K562 (cell line): ENCODE results near the gene ABLIM1. TPM values are rescaled to one million over a fixed set of nuclear protein-coding genes. Genes with fewer than 3 reads are reported as not detected.

Experiments used
- ATAC-seq: fragments of 200-7000 bp; cut with Tn5 transposase; 3 replicates; pipeline ENCODE4 v1.9.1; 2020; ENCODE audit warnings: moderate library complexity
- BruUV-seq: library from RNA; stranded (reverse); fragments of 400-500 nt; replicated peaks from 2 replicates; lab custom pipeline; 2021; lab: Mats Ljungman, UMichigan
- CTCF ChIA-PET: fragments of 300-600 bp; formaldehyde crosslinking; extraction: SDS; loops from one replicate; lab custom pipeline; 2021; ENCODE audit warnings: low intra/inter-chr PET ratio; lab: Yijun Ruan, JAX
- POLR2A ChIA-PET: fragments of 300-600, 350-650 bp; sonication (Branson Sonifier 250); formaldehyde crosslinking; extraction: SDS; loops from one replicate; lab custom pipeline; 2021; ENCODE audit warnings: antibody characterized with exemption, inconsistent platforms; lab: Yijun Ruan, JAX
- DNase-seq, 4 experiments: peaks; one replicate each; pipeline versions ENCODE4 v3.0.0 to v3.0.0-alpha.2; 2011 to 2018; ENCODE audit warnings: low spot score in 3 of 4, mixed read lengths in 3 of 4; ENCODE audit errors: extremely low read depth in 1 of 4
- FAIRE-seq: peaks from 2 replicates; lab custom pipeline; 2011; peaks lifted over from hg19 to GRCh38; lab: Jason Lieb, UNC
- H2AFZ ChIP-seq: 2 replicates; pipeline ENCODE4 v1.6.0; 2011; ENCODE audit warnings: low read depth, low read length, control low read depth, inconsistent platforms
- H3K27ac ChIP-seq: fragments of 200-600 bp; 3 replicates; pipeline ENCODE4 v1.8.0; 2011; ENCODE audit warnings: low read depth, mild to moderate bottlenecking, control low read depth, inconsistent platforms, low read length, moderate library complexity, mixed read lengths; ENCODE audit errors: extremely low read depth
- H3K27me3 ChIP-seq, 2 experiments: fragments of 300-600 bp in 1 of 2; 2 replicates in 1 of 2; 3 replicates in 1 of 2; pipeline versions ENCODE4 v1.6.0 to v1.8.0; 2011; ENCODE audit warnings: inconsistent platforms in 2 of 2, low read length in 2 of 2, mild to moderate bottlenecking in 1 of 2, mixed read lengths in 1 of 2, moderate library complexity in 1 of 2; ENCODE audit not compliant: control insufficient read depth in 2 of 2, insufficient read depth in 2 of 2
- H3K36me3 ChIP-seq: fragments of 300-600 bp; 3 replicates; pipeline ENCODE4 v1.8.0; 2011; ENCODE audit warnings: mild to moderate bottlenecking, low read length, inconsistent platforms; ENCODE audit not compliant: control insufficient read depth, insufficient read depth
- H3K4me1 ChIP-seq, 2 experiments: fragments of 200-600 bp in 1 of 2; replicated peaks in 1 of 2; 2 replicates in 1 of 2; 3 replicates in 1 of 2; pipeline versions ENCODE4 v1.5.1 to v1.8.0; 2011; ENCODE audit warnings: inconsistent platforms in 2 of 2, low read length in 2 of 2, mild to moderate bottlenecking in 1 of 2, mixed read lengths in 1 of 2, moderate library complexity in 1 of 2; ENCODE audit not compliant: control insufficient read depth in 2 of 2, insufficient read depth in 2 of 2
- H3K4me2 ChIP-seq: 2 replicates; pipeline ENCODE4 v1.6.1; 2011; ENCODE audit warnings: low read length, control low read depth, inconsistent platforms, mixed read lengths; ENCODE audit not compliant: insufficient read depth
- H3K4me3 ChIP-seq: fragments of 200-600 bp; sonication (generic), shearing (Covaris generic); 2 replicates; pipeline ENCODE4 v1.5.1; 2016; ENCODE audit warnings: control low read depth, inconsistent platforms
- H3K79me2 ChIP-seq: fragments of 200-600 bp; 3 replicates; pipeline ENCODE4 v1.8.0; 2011; ENCODE audit warnings: low read length, inconsistent platforms; ENCODE audit not compliant: control insufficient read depth, insufficient read depth
- H3K9ac ChIP-seq, 2 experiments: 2 replicates each; pipeline versions ENCODE4 v1.6.0 to v1.6.1; 2011; ENCODE audit warnings: low read depth in 2 of 2, low read length in 2 of 2, control low read depth in 1 of 2, inconsistent platforms in 1 of 2, mild to moderate bottlenecking in 1 of 2, mixed read lengths in 1 of 2; ENCODE audit not compliant: insufficient read depth in 1 of 2
- H3K9me1 ChIP-seq: one replicate; pipeline ENCODE4 v1.6.0; 2011; ENCODE audit warnings: inconsistent platforms, mild to moderate bottlenecking, low read length, moderate library complexity; ENCODE audit not compliant: control insufficient read depth, insufficient read depth
- H3K9me3 ChIP-seq: replicated peaks from 2 replicates; pipeline ENCODE4 v1.5.1; 2011; ENCODE audit warnings: low read depth, low read length, inconsistent platforms; ENCODE audit not compliant: control insufficient read depth, insufficient read depth
- H4K20me1 ChIP-seq: replicated peaks from 2 replicates; pipeline ENCODE4 v1.6.1; 2011; ENCODE audit warnings: low read length, inconsistent platforms, mixed read lengths; ENCODE audit not compliant: control insufficient read depth, insufficient read depth
- ARID2 ChIP-seq: fragments of 450-650 bp; IDR thresholded peaks from 2 replicates; pipeline ENCODE4 v1.6.1; 2017; ENCODE audit warnings: antibody characterized with exemption, mild to moderate bottlenecking
- BRCA1 ChIP-seq, 2 experiments: fragments of 450-650 bp in 1 of 2; sonication (generic) in 1 of 2; formaldehyde crosslinking in 1 of 2; IDR thresholded peaks; 2 replicates each; pipeline versions ENCODE4 v1.5.0 to v1.6.1; 2017 to 2020; ENCODE audit warnings: mild to moderate bottlenecking in 1 of 2, missing genetic modification reagents in 1 of 2
- CBX5 ChIP-seq: IDR thresholded peaks from 2 replicates; pipeline ENCODE4 v1.6.1; 2014; ENCODE audit warnings: low read depth, borderline replicate concordance
- GABPB2 ChIP-seq: fragments of 250-450 bp; sonication (Bioruptor Pico); conservative IDR thresholded peaks from 2 replicates; pipeline ENCODE4 v1.5.1; 2021; ENCODE audit warnings: mild to moderate bottlenecking
- MYC ChIP-seq, 2 experiments: fragments of 250-450 bp in 1 of 2; sonication (Bioruptor Pico) in 1 of 2; IDR thresholded peaks; 2 replicates each; pipeline versions ENCODE4 v1.5.1 to v1.6.1; 2012 to 2021; ENCODE audit warnings: low read depth in 2 of 2, borderline replicate concordance in 1 of 2, improper control_type of control experiment in 1 of 2, low read length in 1 of 2, mild to moderate bottlenecking in 1 of 2, moderate library complexity in 1 of 2
- POLR3G ChIP-seq: IDR thresholded peaks from 2 replicates; pipeline ENCODE4 v1.6.1; 2011; ENCODE audit not compliant: insufficient read length, insufficient replicate concordance; ENCODE audit errors: extremely low read depth
- RB1 ChIP-seq: fragments of 450-650 bp; IDR thresholded peaks from 2 replicates; pipeline ENCODE4 v1.6.1; 2017; ENCODE audit warnings: low read depth, mild to moderate bottlenecking
- ZBTB43 ChIP-seq: sonication (generic); formaldehyde crosslinking; IDR thresholded peaks from 2 replicates; pipeline ENCODE4 v1.8.0; 2023; ENCODE audit warnings: mild to moderate bottlenecking, missing genetic modification reagents
- ZFP36 ChIP-seq: fragments of 150-350 bp; IDR thresholded peaks from 2 replicates; pipeline ENCODE4 v1.6.1; 2018; ENCODE audit warnings: low read length, low read depth; ENCODE audit not compliant: partially characterized antibody
- ZNF184 ChIP-seq: sonication (generic); formaldehyde crosslinking; IDR thresholded peaks from 2 replicates; pipeline ENCODE4 v1.5.0; 2020; ENCODE audit warnings: missing genetic modification reagents
- ZNF408 ChIP-seq: fragments of 250-450 bp; sonication (Bioruptor Pico); IDR thresholded peaks from 2 replicates; pipeline ENCODE4 v1.4.0; 2020; ENCODE audit warnings: low read depth, mild to moderate bottlenecking, moderate library complexity
- WGBS: fragments of 100-300 bp; shearing (Covaris generic); methylation state at CpG from one replicate; pipeline ENCODE4 v1.1.6; 2016; ENCODE audit warnings: low coverage, mixed read lengths; ENCODE audit not compliant: insufficient coverage; ENCODE audit errors: missing lambda C conversion rate; 5-methylcytosine and 5-hydroxymethylcytosine counted together
- in situ Hi-C: fragments of 300-500 bp; cut with MboI; formaldehyde crosslinking; loops from 4 replicates; pipeline ENCODE4 v1.15.0; 2018; ENCODE audit warnings: inconsistent platforms, mixed read lengths
- intact Hi-C: fragments of 100-400 bp; cut with micrococcal nuclease; formaldehyde crosslinking; loops from 2 replicates; pipeline ENCODE4 v1.14.2; 2022
- polyA plus RNA-seq, 8 experiments: library from polyadenylated mRNA; depleted of rRNA in 4 of 8; stranded (reverse) in 5 of 8; unstranded in 3 of 8; fragments of >200 nt; fragmentation: Nextera tagmentation in 2 of 8; fragmentation: Illumina TruSeq in 1 of 8; extraction: Ambion mirVana in 2 of 8; extraction: Trizol in 1 of 8; gene quantifications; 2 replicates each; pipeline versions ENCODE4 v1.2.1 to v1.2.3, GENCODE V29; 2011 to 2014; ENCODE audit warnings: inconsistent platforms in 1 of 8, missing spikeins in 1 of 8
- total RNA-seq, 7 experiments: library from RNA; depleted of rRNA in 6 of 7; stranded (reverse); fragments of >200 nt in 6 of 7; fragmentation: Illumina TruSeq in 2 of 7; extraction: Trizol in 2 of 7; gene quantifications; 2 replicates each; pipeline versions ENCODE4 v1.2.1 to v1.2.3, GENCODE V29; 2011 to 2021; ENCODE audit warnings: low replicate concordance in 1 of 7

The ABLIM1 gene
- total and polyA plus RNA-seq, 9 of the 15 experiments (the other 6 are each of a cell fraction or from before 2014, with no cell fraction given) = 0.07 to 0.49 (median 0.14) TPM; not detected in 6

- TF ChIP-seq ZBTB43 = no peak
- no peak for TF ChIP-seq BRCA1 (IDR thresholded peaks at IDR 0.05)
- TF ChIP-seq BRCA1 (CRISPR knock-in tag; IDR thresholded peaks at IDR 0.05) = no peak
- TF ChIP-seq ZNF408 (CRISPR knock-in tag) = no peak
Measured at GRCh38 chr10:114431414-114432135, 226.5 kb downstream of the ABLIM1 start (continued).

DNA sequence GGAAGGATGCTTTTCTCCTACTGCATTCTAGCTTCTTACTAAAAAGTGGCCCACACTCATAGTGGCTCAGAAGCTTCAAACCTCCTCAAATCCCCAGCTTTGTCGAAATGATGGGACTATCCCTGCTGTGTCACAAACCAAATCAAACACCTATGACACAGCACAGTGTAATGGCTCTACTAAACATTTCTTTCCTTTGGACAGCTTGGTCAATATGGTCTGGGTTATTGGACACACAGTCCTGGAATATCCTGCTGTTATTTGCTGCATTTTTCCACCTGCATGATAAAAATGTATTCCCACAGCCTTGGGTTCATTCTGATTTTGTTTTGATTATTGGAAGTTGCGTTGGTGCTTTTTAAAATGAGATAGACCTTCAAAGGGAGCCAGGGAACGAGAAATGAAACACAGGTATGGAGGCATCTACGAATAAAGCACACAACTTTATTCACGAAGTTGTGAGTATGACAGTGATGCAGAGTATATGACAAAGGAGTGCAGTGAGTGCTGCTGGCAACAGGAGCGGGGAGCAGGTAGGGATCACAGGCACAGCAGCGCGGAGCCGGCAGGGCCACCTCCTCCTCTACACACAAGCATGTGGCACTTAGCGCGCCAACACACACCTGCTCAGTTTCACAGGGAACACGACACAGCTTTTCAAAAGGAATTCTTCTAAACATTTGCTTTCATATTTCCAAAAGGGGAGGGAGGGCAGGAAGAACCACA lies 227.2 kb downstream of the ABLIM1 start:
- no peaks in the 10 kb centered on the region for H3K79me2 ChIP-seq
- in situ Hi-C loops (no loop called here), intact Hi-C loops (no loop called here)
- H4K20me1 ChIP-seq = no peaks in the 10 kb centered on the region
- no peak for DNase-seq
- no peak overlapping the region for H3K4me3 ChIP-seq
- no peaks in the 10 kb centered on the region; a peak in 1 of 5 replicates for H3K4me1 ChIP-seq
- FAIRE-seq = no peak
- H3K36me3 ChIP-seq = no peaks in the 10 kb centered on the region
- no peak overlapping the region for H3K27ac ChIP-seq
- WGBS = 0% methylated on average over 12 of the region's 12 CpGs
- no peak overlapping the region for H2AFZ ChIP-seq
- TF ChIP-seq CBX5 (no peak), POLR3G (no peak), MYC (IDR thresholded peaks at IDR 0.05; ENCODE audit: low read depth, low read length) (no peak), MYC (CRISPR knock-in tag; IDR thresholded peaks at IDR 0.05; ENCODE audit: borderline replicate concordance, low read depth) (no peak), ZFP36 (no peak), ARID2 (no peak), RB1 (no peak), ZNF184 (CRISPR knock-in tag) (no peak), GABPB2 (CRISPR knock-in tag) (no peak)
- H3K4me2 ChIP-seq = no peak overlapping the region
- ChIA-PET CTCF (no interaction called here), POLR2A (no interaction called here)
- BruUV-seq = no TSS peak
- H3K9ac ChIP-seq = no peak overlapping the region
- peaks cover 0 to 33% of the 10 kb centered on the region in 2 experiments; a peak in 3 of 5 replicates for H3K27me3 ChIP-seq
- ATAC-seq = no peak
- no peaks in the 10 kb centered on the region for H3K9me1 ChIP-seq
- no peaks in the 10 kb centered on the region for H3K9me3 ChIP-seq
